ENCODE data around the gene C21orf58.
"Not testable (repeated sequence)": the region's sequence is repeated elsewhere in the genome, so short reads cannot be mapped to it uniquely, and the experiment has no call there.

C21orf58 gene

GRCh38 chr21:46323227-46323709 lies 402 bp downstream of the C21orf58 start:
- peak; percentile 13 for DNase-seq

DNA sequence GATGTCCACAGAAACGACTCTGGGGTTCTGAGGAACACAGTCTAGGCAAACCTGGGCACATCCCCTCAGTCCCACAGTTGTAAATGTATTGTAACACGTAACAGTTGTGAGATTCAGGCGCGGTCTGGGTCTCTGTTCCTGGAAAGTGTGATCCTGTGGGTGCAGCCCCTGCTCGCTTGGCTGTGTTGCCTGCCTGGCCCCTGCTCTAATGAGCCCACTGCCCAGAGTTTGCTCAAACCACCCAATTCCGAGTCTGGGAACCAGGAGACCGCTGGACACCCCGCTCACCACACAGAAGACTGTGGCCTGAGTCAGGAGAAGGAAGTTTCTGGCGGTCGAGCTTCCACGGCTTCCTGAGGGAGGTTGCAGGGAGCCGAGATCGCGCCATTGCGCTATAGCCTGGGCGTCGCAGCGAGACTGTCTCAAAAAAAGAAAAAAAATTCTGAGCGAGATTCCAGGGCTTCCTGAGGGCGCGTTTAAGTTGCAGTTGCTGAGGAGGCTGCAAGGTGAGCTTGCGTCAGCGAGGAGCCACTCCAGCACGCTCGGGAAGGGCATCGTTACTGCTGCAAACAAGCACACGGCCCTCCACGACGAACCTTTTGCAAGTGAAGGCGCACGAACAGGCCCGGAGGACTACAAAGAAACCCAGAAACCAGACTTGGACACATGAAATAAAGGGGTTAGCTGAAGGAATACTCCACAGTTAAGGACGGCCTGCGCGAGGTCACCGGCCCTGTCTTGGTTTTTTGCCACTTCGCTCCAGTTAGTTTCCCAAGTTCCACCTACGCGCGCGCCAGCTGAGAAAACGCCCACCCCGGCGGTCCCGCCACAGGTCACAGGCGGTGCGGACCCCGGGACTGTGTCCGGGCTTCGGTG lies 1.1 kb downstream of the C21orf58 start:
- peak; percentile 32 for DNase-seq

DNA sequence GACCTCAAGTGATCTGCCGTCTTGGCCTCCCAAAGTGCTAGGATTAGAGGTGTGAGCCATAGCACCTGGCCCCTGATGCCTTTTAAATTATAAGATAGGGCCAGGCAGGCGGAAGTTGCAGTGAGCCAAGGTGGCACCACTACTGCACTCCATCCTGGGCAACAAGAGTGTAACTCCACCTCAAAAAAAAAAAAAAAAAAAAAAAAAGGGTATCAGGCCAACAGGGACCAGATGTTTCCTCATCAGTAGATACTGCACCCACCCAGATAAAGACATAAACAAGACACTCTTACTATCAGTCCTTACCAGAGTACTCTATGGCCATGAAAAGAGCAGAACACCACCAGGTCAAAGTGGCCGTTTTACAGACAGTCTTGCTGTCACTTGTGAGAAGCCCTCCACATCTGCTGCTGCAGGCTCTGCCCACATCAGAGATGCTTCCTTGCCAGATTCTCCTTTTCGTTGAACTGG lies 3.3 kb downstream of the C21orf58 start:
- DNase-seq: no peak

GRCh38 chr21:46319186-46319585 lies 4.5 kb downstream of the C21orf58 start:
- DNase-seq: no peak

DNA sequence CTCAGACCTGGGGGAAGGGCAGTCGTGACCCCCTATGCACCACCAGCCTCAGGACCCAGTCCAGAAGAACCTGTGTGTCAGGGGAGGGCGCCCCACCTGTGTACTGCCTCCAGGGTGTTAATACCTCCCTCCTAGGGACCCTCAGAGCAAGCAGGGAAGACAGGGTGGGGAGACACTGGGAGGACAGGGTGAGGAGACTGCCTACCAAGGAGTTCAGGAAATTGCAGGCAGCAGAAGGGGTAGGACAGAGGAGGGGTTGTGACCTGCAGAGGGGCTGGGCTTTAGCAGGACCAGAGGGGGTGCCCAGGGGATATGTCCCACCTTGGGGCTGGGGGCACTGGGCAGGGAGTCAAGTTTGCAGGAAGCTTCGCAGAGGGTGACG lies 5.2 kb downstream of the C21orf58 start:
- DNase-seq: no peak

GRCh38 chr21:46317710-46318463 lies 5.8 kb downstream of the C21orf58 start:
- no peak for DNase-seq

GRCh38 chr21:46316708-46317324 lies 6.9 kb downstream of the C21orf58 start:
- DNase-seq: no peak

GRCh38 chr21:46314441-46315020 lies 9.1 kb downstream of the C21orf58 start:
- DNase-seq: no peak

DNA sequence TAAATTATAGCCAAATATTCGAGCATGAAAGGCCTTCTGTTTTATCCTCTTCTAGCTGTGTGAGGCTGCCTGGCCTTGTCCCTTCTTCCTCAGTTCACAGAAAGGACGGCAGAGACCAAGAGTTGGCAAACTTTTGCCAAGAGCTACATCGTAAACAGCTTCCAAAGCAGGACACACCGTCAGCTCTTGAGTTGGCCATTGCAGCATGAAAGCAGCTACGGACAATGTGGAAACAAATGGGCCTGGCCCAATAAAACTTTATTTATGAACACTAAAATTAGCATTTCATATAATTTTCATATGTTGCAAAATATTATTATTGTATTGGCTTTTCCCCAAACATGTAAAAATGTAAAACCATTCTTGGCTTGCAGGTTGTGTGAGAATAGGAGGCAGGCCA lies 10.7 kb downstream of the C21orf58 start:
- no peak for DNase-seq

DNA sequence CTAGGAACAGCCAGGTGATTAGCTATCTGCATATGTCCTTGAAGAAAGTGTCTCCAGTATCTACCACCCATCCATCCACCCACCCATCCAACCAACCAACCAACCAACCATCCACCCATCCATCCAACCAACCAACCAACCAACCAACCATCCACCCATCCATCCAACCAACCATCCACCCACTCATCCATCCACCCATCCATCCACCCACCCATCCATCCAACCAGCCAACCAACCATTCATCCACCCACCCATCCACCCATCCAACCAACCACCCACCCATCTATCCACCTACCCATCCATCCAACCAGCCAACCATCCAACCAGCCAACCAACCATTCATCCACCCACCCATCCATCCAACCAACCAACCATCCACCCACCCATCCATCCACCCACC lies 12.1 kb downstream of the C21orf58 start:
- no peak for DNase-seq

DNA sequence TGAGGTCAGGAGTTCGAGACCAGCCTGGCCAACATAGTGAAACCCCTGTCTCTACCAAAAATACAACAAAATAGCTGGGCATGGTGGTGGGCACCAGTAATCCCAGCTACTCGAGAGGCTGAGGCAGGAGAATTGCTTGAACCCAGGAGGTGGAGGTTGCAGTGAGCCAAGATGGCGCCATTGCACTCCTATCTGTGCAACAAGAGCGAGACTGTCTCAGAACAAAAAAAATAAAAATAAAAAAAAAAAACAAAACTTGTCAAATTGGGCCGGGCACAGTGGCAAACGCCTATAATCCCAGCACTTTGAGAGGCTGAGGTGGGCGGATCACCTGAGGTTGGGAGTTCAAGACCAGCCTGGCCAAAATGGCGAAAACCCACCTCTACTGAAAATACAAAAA lies 13.4 kb downstream of the C21orf58 start:
- DNase-seq: not testable (repeated sequence)

DNA sequence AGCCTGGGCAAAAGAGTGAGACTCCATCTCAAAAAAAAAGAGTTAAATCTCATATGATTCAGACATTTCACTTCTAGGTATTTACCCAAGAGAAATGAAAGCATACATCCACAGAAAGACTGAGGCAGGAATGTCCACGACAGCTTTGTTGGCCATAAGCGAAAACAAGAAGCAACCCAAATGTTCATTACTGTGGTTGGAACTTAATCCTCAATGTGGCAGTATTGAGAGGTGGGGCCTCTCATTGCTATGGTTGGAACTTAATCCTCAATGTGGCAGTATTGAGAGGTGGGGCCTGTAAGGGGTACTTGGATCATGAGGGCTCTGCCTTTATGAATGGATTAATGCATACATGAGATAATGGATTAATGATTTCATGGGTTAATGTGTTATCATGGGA lies 15.2 kb downstream of the C21orf58 start:
- no peak for DNase-seq

GRCh38 chr21:46307625-46308024 lies 16.0 kb downstream of the C21orf58 start:
- DNase-seq: no peak

- no peak for DNase-seq
Observed at GRCh38 chr21:46304955-46305354, 18.7 kb downstream of the C21orf58 start.

- no peak for DNase-seq
Observed at GRCh38 chr21:46304437-46304836, 19.2 kb downstream of the C21orf58 start.

DNA sequence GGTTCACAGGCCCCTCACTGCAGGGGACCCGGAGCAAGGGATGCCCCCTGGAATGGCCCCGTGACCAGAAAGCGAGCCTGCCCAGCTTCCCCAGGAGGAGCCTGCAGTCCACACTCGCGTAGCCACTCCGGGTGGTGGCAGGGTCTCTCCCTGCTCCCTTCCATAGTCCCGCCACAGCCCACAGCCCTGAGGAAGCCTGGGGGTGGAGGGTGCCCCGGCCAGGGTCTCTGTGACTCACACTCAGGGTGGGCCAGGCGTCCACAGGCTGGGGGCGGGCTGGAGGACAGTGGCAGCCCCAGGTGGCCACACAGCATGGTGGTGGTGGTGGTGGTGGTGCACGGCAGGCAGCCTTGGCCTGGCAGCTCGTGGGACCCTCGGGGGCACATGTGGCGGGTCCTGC lies 21.9 kb downstream of the C21orf58 start:
- no peak for DNase-seq

DNA sequence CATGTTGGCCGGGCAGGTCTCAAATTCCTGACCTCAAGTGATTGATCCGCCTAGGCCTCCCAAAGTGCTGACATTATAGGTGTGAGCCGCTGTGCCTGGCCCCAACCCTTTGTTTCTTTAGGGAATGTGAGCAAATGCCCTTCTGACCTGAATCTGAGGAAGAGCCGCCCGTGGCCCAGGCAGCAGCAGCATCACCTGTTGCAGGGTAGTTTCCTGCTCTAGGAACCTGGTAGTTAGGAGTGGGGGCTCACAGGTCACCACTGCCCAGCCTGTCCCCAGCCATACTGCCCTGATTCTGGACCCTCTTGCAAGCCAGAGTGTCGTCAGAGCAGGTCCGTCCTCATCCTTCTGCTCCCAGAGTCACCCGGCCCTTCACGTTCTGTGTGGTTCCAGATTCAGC lies 24.5 kb downstream of the C21orf58 start:
- no peak for DNase-seq

DNA sequence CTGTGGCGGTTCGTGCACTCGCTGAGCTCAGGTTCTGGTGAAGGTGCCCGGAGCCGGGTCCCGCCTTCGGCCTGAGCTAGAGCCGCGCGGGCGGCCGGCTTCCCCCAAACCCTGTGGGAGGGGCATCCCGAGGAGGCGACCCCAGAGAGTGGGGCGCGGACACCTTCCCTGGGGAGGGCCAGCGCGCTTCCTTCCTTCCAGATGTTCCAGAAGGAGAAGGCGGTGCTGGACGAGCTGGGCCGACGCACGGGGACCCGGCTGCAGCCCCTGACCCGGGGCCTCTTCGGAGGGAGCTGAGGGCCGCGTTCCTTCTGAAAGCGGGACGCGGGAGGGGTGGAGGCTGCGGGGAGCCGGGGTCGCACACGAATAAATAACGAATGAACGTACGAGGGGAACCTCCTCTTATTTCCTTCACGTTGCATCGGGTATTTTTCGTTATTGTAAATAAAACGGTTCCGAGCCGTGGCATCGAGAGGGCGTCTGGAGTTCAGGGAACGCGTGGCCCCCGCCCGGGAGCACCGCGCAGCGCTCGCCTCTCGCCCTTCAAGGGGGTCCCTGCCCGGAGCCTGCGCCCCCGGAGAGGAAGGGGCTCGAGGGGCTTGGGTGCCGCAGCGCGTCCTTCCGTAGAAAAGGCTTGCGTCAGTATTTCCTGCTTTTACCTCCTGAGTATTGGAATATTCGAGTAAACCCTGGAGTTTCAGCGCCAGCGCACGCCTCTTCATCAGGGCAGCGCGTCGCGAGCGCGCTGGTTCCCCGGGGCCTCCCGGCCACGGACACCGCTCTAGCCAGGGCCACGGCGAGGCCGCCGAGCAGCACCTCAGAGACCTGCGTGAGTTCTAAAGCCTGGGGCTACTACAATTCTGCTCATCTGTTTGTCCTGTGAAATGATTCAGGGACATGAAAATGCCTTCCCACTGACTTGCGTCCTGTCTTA lies 26.1 kb downstream of the C21orf58 start:
- DNase-seq: no peak

- DNase-seq: peak; percentile 79
Observed at GRCh38 chr21:46295996-46296752, 27.5 kb downstream of the C21orf58 start.

DNA sequence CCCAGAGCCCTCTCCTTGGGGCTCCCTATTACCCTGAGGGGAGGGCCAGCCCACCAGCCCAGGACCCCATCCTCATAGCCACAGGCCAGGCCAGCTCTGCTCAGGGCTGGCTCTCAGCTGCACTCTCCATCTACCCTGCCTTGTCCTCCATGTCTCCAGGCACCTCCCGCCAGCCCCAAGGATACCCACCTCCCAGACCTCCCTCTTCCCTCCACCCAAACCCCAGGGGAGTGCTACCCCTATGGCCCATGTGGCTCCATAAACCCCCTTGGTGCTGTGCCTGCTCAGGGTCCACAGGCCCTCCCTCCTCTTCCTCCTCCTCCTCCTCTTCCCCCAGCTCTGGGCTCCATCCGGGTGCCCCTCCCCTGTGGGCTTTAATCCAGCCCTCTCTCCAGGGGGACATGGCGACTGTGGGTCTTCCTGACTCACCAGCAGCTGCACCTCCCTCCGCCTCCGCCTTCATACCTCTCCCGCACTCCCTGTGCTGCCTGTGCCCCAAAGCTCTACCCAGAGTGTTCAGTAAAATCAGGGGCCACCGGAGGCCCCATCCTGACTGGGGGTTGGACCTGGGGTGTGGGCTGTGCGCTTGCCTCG lies 28.4 kb downstream of the C21orf58 start:
- no peak for DNase-seq

Measured in suppressor macrophage treated with lipopolysaccharide for 4 hours (primary cell).